ENCODE measurements around the gene PRAC1. TPM values are rescaled to one million over a fixed set of nuclear protein-coding genes. Genes with fewer than 3 reads are reported as not detected.

Gene PRAC1
- total RNA-seq, 2 experiments from 2014 or later = not detected

GRCh38 chr17:48745381-48746275, 23.3 kb upstream of the PRAC1 start:
- H3K4me3 Mint-ChIP-seq = no peak overlapping the region
- ATAC-seq (no peak), DNase-seq (no peak)
- peaks cover 91% of the 10 kb centered on the region for H3K27me3 Mint-ChIP-seq (ENCODE audit: low read depth)
- H3K27ac Mint-ChIP-seq = no peak overlapping the region
- no peaks in the 10 kb centered on the region for H3K36me3 Mint-ChIP-seq (ENCODE audit: low read depth)
- CTCF ChIA-PET = interaction anchor here (0.6 to 2.8 kb wide), 10 partner anchors 14 to 133 kb away, joined by 3 to 10 read pairs (median 4); partner anchors contain the start of gene HOXB13
- no peaks in the 10 kb centered on the region for H3K9me3 Mint-ChIP-seq (ENCODE audit: insufficient read depth)
- POLR2A ChIA-PET = interaction anchor here (0.6 to 1.0 kb wide), 2 partner anchors 44 to 182 kb away, joined by 3 to 4 read pairs; no protein-coding TSS in a partner anchor
- H3K4me1 Mint-ChIP-seq (ENCODE audit: low read depth) = peaks cover 4% of the 10 kb centered on the region

- ChIA-PET CTCF (interaction anchor here (1.2 to 5.5 kb wide), 2 partner anchors 17 to 62 kb away, joined by 3 to 20 read pairs; no protein-coding TSS in a partner anchor), POLR2A (interaction anchor here (0.8 kb wide), 1 partner anchor 15 kb away, joined by 3 read pairs; no protein-coding TSS in a partner anchor)
- Mint-ChIP-seq H3K27me3 (ENCODE audit: low read depth) (peaks cover 85% of the 10 kb centered on the region), H3K36me3 (ENCODE audit: low read depth) (no peaks in the 10 kb centered on the region), H3K4me3 (no peak overlapping the region), H3K27ac (no peak overlapping the region), H3K4me1 (ENCODE audit: low read depth) (peaks cover 8% of the 10 kb centered on the region), H3K9me3 (ENCODE audit: insufficient read depth) (no peaks in the 10 kb centered on the region)
- ATAC-seq (no peak), DNase-seq (no peak)
Measured at GRCh38 chr17:48740537-48740936, 18.2 kb upstream of the PRAC1 start.

- Mint-ChIP-seq H3K4me1 (ENCODE audit: low read depth) (peaks cover 8% of the 10 kb centered on the region), H3K4me3 (peak overlapping the region; percentile 40), H3K9me3 (ENCODE audit: insufficient read depth) (no peaks in the 10 kb centered on the region), H3K27ac (no peak overlapping the region), H3K27me3 (ENCODE audit: low read depth) (peaks cover 87% of the 10 kb centered on the region), H3K36me3 (ENCODE audit: low read depth) (no peaks in the 10 kb centered on the region)
- ChIA-PET POLR2A (no interaction called here), CTCF (interaction anchor here (1.0 to 5.5 kb wide), 4 partner anchors 14 to 68 kb away, joined by 3 to 20 read pairs (median 5); no protein-coding TSS in a partner anchor)
- DNase-seq (no peak), ATAC-seq (no peak)
Measured at GRCh38 chr17:48738803-48739526, 16.6 kb upstream of the PRAC1 start.

GRCh38 chr17:48738424-48738802, 16.1 kb upstream of the PRAC1 start:
- Mint-ChIP-seq H3K27ac (no peak overlapping the region), H3K27me3 (ENCODE audit: low read depth) (peaks cover 87% of the 10 kb centered on the region), H3K4me1 (ENCODE audit: low read depth) (peaks cover 13% of the 10 kb centered on the region), H3K36me3 (ENCODE audit: low read depth) (no peaks in the 10 kb centered on the region), H3K9me3 (ENCODE audit: insufficient read depth) (no peaks in the 10 kb centered on the region), H3K4me3 (no peak overlapping the region)
- ChIA-PET POLR2A (no interaction called here), CTCF (interaction anchor here (1.0 to 5.5 kb wide), 5 partner anchors 13 to 102 kb away, joined by 3 to 20 read pairs (median 4); no protein-coding TSS in a partner anchor)
- no peak for DNase-seq
- no peak for ATAC-seq

GRCh38 chr17:48737330-48738043, 15.2 kb upstream of the PRAC1 start:
- ATAC-seq = no peak
- ChIA-PET CTCF (interaction anchor here (0.8 to 5.5 kb wide), 8 partner anchors 10 to 141 kb away, joined by 3 to 20 read pairs (median 5); partner anchors contain the start of gene HOXB13), POLR2A (interaction anchor here (0.6 kb wide), 1 partner anchor 9 kb away, joined by 3 read pairs; the partner anchor contains the start of gene HOXB13)
- Mint-ChIP-seq H3K36me3 (ENCODE audit: low read depth) (no peaks in the 10 kb centered on the region), H3K27me3 (ENCODE audit: low read depth) (peaks cover 86% of the 10 kb centered on the region), H3K27ac (no peak overlapping the region), H3K4me1 (ENCODE audit: low read depth) (peaks cover 19% of the 10 kb centered on the region), H3K9me3 (ENCODE audit: insufficient read depth) (no peaks in the 10 kb centered on the region), H3K4me3 (no peak overlapping the region)
- DNase-seq = no peak

GRCh38 chr17:48735062-48735351, 12.7 kb upstream of the PRAC1 start:
- Mint-ChIP-seq H3K9me3 (ENCODE audit: insufficient read depth) (no peaks in the 10 kb centered on the region), H3K27me3 (ENCODE audit: low read depth) (peaks cover 86% of the 10 kb centered on the region), H3K27ac (no peak overlapping the region), H3K36me3 (ENCODE audit: low read depth) (no peaks in the 10 kb centered on the region), H3K4me3 (no peak overlapping the region), H3K4me1 (ENCODE audit: low read depth) (peaks cover 21% of the 10 kb centered on the region)
- POLR2A ChIA-PET = interaction anchor here (0.6 kb wide), 1 partner anchor 14 kb away, joined by 3 read pairs; no protein-coding TSS in a partner anchor
- no peak for DNase-seq
- ATAC-seq = no peak
- CTCF ChIA-PET = interaction anchor here (1.6 to 4.0 kb wide), 3 partner anchors 11 to 144 kb away, joined by 3 to 31 read pairs (median 6); partner anchors contain the start of gene PRAC2

GRCh38 chr17:48734333-48735061, 12.2 kb upstream of the PRAC1 start:
- no peaks in the 10 kb centered on the region for H3K36me3 Mint-ChIP-seq (ENCODE audit: low read depth)
- no peak overlapping the region for H3K4me3 Mint-ChIP-seq
- peaks cover 23% of the 10 kb centered on the region for H3K4me1 Mint-ChIP-seq (ENCODE audit: low read depth)
- ATAC-seq (no peak), DNase-seq (no peak)
- H3K27ac Mint-ChIP-seq = no peak overlapping the region
- H3K9me3 Mint-ChIP-seq (ENCODE audit: insufficient read depth) = no peaks in the 10 kb centered on the region
- peaks cover 92% of the 10 kb centered on the region for H3K27me3 Mint-ChIP-seq (ENCODE audit: low read depth)
- ChIA-PET CTCF (interaction anchor here (1.1 to 4.0 kb wide), 4 partner anchors 10 to 298 kb away, joined by 3 to 31 read pairs (median 4); partner anchors contain the start of gene PRAC2), POLR2A (no interaction called here)

GRCh38 chr17:48733632-48734328, 11.5 kb upstream of the PRAC1 start:
- Mint-ChIP-seq H3K4me3 (no peak overlapping the region), H3K4me1 (ENCODE audit: low read depth) (peaks cover 20% of the 10 kb centered on the region), H3K27me3 (ENCODE audit: low read depth) (peaks cover 92% of the 10 kb centered on the region), H3K27ac (no peak overlapping the region), H3K9me3 (ENCODE audit: insufficient read depth) (no peaks in the 10 kb centered on the region), H3K36me3 (ENCODE audit: low read depth) (no peaks in the 10 kb centered on the region)
- POLR2A ChIA-PET = no interaction called here
- no peak for ATAC-seq
- CTCF ChIA-PET = interaction anchor here (1.1 to 4.0 kb wide), 4 partner anchors 9 to 299 kb away, joined by 3 to 31 read pairs (median 4); partner anchors contain the start of gene PRAC2
- DNase-seq = no peak

GRCh38 chr17:48732688-48733629, 10.6 kb upstream of the PRAC1 start:
- Mint-ChIP-seq H3K4me3 (no peak overlapping the region), H3K27ac (no peak overlapping the region), H3K36me3 (ENCODE audit: low read depth) (no peaks in the 10 kb centered on the region), H3K9me3 (ENCODE audit: insufficient read depth) (no peaks in the 10 kb centered on the region), H3K4me1 (ENCODE audit: low read depth) (peaks cover 23% of the 10 kb centered on the region), H3K27me3 (ENCODE audit: low read depth) (peaks cover 92% of the 10 kb centered on the region)
- CTCF ChIA-PET = interaction anchor here (1.2 to 4.0 kb wide), 9 partner anchors 9 to 300 kb away, joined by 3 to 31 read pairs (median 5); partner anchors contain the start of gene PRAC2
- POLR2A ChIA-PET = interaction anchor here (1.3 kb wide), 1 partner anchor 10 kb away, joined by 3 read pairs; no protein-coding TSS in a partner anchor
- no peak for ATAC-seq
- no peak for DNase-seq
